Heart left ventricle (tissue), 13 donors: ENCODE results near the gene DDA1.

Experiments used
- POLR2A ChIP-seq, 2 donors: fragments of 450-650 bp; IDR thresholded peaks; one replicate each; pipeline ENCODE4 v1.6.1; 2017; ENCODE audit warnings: antibody characterized with exemption in 2 of 2, mild to moderate bottlenecking in 2 of 2, moderate library complexity in 2 of 2
- TF ChIP-seq, protein P1 (sequence below), 12 donors: fragments of 200-600 bp; sonication (generic) in 4 of 12; IDR thresholded peaks; one replicate each; pipeline versions ENCODE4 v1.5.0 to v1.8.0; 2018 to 2022; ENCODE audit warnings: antibody characterized with exemption in 12 of 12, mild to moderate bottlenecking in 5 of 12
- donor health status: ischemic (EF 13 %, LVEDD 7.1; RV severe dilation, severe dysfunction).
- donor health status: DM: no; HTN: yes; CAD: no.
- donor health status: DM: no; HTN: no; CAD: no.
- donor health status: ischemic (EF 25% LVEDD 6.9; RV normal size, moderate dysfunction).
- donor health status: ischemic (EF 25% LVEDD 5.7; RV mildly dilated, moderate dysfunction).
- donor health status: ischemic (EF 35%, LVEDD 5.7; RV mildly dilated, moderate dysfunction).
- donor health status: nonischemic (EF 11% LVEDD 7.7; RV severe dilation, severe dysfunction).
- donor health status: DM: yes; HTN: yes; CAD: no.
- donor health status: PGD.
- donor health status: ischemic (EF 29% LVEDD 5.4; RV normal size, mild dysfunction).
- donor health status: nonischemic (EF 23%, LVEDD 6.1; RV moderate dilation, normal function).

- TF ChIP-seq, protein P1, sequence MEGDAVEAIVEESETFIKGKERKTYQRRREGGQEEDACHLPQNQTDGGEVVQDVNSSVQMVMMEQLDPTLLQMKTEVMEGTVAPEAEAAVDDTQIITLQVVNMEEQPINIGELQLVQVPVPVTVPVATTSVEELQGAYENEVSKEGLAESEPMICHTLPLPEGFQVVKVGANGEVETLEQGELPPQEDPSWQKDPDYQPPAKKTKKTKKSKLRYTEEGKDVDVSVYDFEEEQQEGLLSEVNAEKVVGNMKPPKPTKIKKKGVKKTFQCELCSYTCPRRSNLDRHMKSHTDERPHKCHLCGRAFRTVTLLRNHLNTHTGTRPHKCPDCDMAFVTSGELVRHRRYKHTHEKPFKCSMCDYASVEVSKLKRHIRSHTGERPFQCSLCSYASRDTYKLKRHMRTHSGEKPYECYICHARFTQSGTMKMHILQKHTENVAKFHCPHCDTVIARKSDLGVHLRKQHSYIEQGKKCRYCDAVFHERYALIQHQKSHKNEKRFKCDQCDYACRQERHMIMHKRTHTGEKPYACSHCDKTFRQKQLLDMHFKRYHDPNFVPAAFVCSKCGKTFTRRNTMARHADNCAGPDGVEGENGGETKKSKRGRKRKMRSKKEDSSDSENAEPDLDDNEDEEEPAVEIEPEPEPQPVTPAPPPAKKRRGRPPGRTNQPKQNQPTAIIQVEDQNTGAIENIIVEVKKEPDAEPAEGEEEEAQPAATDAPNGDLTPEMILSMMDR (IDR thresholded peaks at IDR 0.05) = no peak
- TF ChIP-seq POLR2A (IDR thresholded peaks at IDR 0.05) = no peak
Measured at GRCh38 chr19:17296976-17297375, 12.4 kb upstream of the DDA1 start.
